NCI-H2107 treated with DMSO at 0.1 percent for 48 hours (cell line): Measurements from ENCODE around the gene ACER1.
"Not testable (repeated sequence)": the region's sequence is repeated elsewhere in the genome, so short reads cannot be mapped to it uniquely, and the experiment has no call there.

Source experiments
- DNase-seq: peaks from one replicate; lab custom pipeline; 2025; ENCODE audit not compliant: unreplicated experiment; lab: John Stamatoyannopoulos, UW

ACER1 gene

GRCh38 chr19:6333439-6333838 lies at the start of gene ACER1:
Gene ACER1 (minus strand): TSS chr19:6333612. CDS start chr19:6333551, 61 bp downstream.
- DNase-seq: no peak

GRCh38 chr19:6383188-6383587 lies 49.8 kb upstream of the ACER1 start:
- no peak for DNase-seq

GRCh38 chr19:6381030-6381750 lies 47.8 kb upstream of the ACER1 start:
- no peak for DNase-seq

GRCh38 chr19:6379744-6380143 lies 46.3 kb upstream of the ACER1 start:
- no peak for DNase-seq

- DNase-seq: no peak
Measured at GRCh38 chr19:6378486-6378885, 45.1 kb upstream of the ACER1 start.

- no peak for DNase-seq
Measured at GRCh38 chr19:6378041-6378440, 44.6 kb upstream of the ACER1 start.

- peak; percentile 80 for DNase-seq
Measured at GRCh38 chr19:6376512-6377190, 43.2 kb upstream of the ACER1 start.

- no peak for DNase-seq
Measured at GRCh38 chr19:6375411-6376010, 42.1 kb upstream of the ACER1 start, which contains the start of gene PSPN. Gene PSPN (minus strand): TSS chr19:6375933. CDS start chr19:6375849, 84 bp downstream.

- DNase-seq: no peak
Measured at GRCh38 chr19:6374711-6375410, 41.4 kb upstream of the ACER1 start.

GRCh38 chr19:6374161-6374709 lies 40.8 kb upstream of the ACER1 start:
- DNase-seq: no peak

- no peak for DNase-seq
Measured at GRCh38 chr19:6373813-6374108, 40.3 kb upstream of the ACER1 start.

- peak; percentile 87 for DNase-seq
Measured at GRCh38 chr19:6373096-6373812, 39.8 kb upstream of the ACER1 start.

- DNase-seq: peak; percentile 98
Measured at GRCh38 chr19:6372594-6373095, 39.2 kb upstream of the ACER1 start, which contains the start of gene ALKBH7. Gene ALKBH7 (plus strand): TSS chr19:6372794. CDS start chr19:6372821, 27 bp downstream.

GRCh38 chr19:6364353-6364752 lies 30.9 kb upstream of the ACER1 start:
- no peak for DNase-seq

- no peak for DNase-seq
Measured at GRCh38 chr19:6362351-6362801, 29.0 kb upstream of the ACER1 start.

GRCh38 chr19:6362027-6362350 lies 28.6 kb upstream of the ACER1 start:
- DNase-seq: no peak

- not testable (repeated sequence) for DNase-seq
Measured at GRCh38 chr19:6360857-6361216, 27.4 kb upstream of the ACER1 start.

GRCh38 chr19:6360445-6360844 lies 27.0 kb upstream of the ACER1 start:
- not testable (repeated sequence) for DNase-seq

GRCh38 chr19:6359568-6360341 lies 26.3 kb upstream of the ACER1 start:
- DNase-seq: no peak

GRCh38 chr19:6358003-6358402 lies 24.6 kb upstream of the ACER1 start:
- DNase-seq: no peak
